ENCODE results near the gene DLG3.

Gene DLG3

GRCh38 chrX:70488856-70489255 is 44.2 kb downstream of the DLG3 start:
- Histone ChIP-seq H3K4me2 (ENCODE audit: insufficient read depth, low read length) (no peak overlapping the region), H3K27me3 (ENCODE audit: insufficient read depth, low read length, poor library complexity) (no peaks in the 10 kb centered on the region), H4K20me1 (ENCODE audit: insufficient read depth, low read length) (no peaks in the 10 kb centered on the region), H3K4me1 (ENCODE audit: insufficient read depth, low read length) (no peaks in the 10 kb centered on the region), H3K9ac (ENCODE audit: low read depth, low read length) (no peak overlapping the region), H3K79me2 (ENCODE audit: insufficient read depth, low read length) (no peaks in the 10 kb centered on the region), H2AFZ (ENCODE audit: low read depth, low read length) (no peak overlapping the region), H3K27ac (ENCODE audit: low read length) (no peak overlapping the region), H3K4me3 (ENCODE audit: low read depth in 1 of 2, low read length in 2 of 2) (no peak overlapping the region), H3K9me3 (ENCODE audit: insufficient read depth, low read length, severe bottlenecking) (no peaks in the 10 kb centered on the region), H3K36me3 (ENCODE audit: insufficient read depth, low read length) (no peaks in the 10 kb centered on the region)
- DNase-seq (no peak), ATAC-seq (ENCODE audit: insufficient read depth, low read depth) (no peak)
- TF ChIP-seq EZH2 (IDR thresholded peaks at IDR 0.05; ENCODE audit: borderline replicate concordance, low read depth, low read length, severe bottlenecking) = no peak
- TF ChIP-seq, protein P1, sequence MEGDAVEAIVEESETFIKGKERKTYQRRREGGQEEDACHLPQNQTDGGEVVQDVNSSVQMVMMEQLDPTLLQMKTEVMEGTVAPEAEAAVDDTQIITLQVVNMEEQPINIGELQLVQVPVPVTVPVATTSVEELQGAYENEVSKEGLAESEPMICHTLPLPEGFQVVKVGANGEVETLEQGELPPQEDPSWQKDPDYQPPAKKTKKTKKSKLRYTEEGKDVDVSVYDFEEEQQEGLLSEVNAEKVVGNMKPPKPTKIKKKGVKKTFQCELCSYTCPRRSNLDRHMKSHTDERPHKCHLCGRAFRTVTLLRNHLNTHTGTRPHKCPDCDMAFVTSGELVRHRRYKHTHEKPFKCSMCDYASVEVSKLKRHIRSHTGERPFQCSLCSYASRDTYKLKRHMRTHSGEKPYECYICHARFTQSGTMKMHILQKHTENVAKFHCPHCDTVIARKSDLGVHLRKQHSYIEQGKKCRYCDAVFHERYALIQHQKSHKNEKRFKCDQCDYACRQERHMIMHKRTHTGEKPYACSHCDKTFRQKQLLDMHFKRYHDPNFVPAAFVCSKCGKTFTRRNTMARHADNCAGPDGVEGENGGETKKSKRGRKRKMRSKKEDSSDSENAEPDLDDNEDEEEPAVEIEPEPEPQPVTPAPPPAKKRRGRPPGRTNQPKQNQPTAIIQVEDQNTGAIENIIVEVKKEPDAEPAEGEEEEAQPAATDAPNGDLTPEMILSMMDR (IDR thresholded peaks at IDR 0.05; ENCODE audit: borderline replicate concordance, extremely low read depth, low read length, poor library complexity, severe bottlenecking) = no peak

DNA sequence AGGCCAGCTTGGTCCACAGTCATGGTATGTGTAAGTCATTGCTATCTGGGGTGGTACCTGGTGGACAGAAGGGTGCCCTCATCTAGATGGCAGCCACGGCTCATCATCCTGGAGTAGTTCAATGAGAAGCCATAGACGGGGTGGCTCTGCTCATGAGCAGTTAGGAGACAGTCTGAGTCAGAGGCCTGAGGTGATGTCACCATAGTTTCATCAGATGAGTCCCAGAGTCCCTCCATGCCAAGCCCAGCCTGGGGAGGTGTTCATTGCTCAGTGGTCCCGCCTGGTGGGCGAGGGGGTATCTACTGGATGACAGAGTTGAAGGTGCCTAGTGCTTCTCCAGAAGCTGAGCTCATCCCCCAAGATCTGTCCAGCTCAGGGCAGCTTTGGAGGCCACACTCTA is 49.8 kb downstream of the DLG3 start:
- H3K27me3 ChIP-seq (ENCODE audit: insufficient read depth, low read length, poor library complexity) = no peaks in the 10 kb centered on the region
- no peaks in the 10 kb centered on the region for H3K79me2 ChIP-seq (ENCODE audit: insufficient read depth, low read length)
- no peak overlapping the region for H3K4me2 ChIP-seq (ENCODE audit: insufficient read depth, low read length)
- H3K9ac ChIP-seq (ENCODE audit: low read depth, low read length) = no peak overlapping the region
- no peak for DNase-seq
- TF ChIP-seq, protein P1 (IDR thresholded peaks at IDR 0.05; ENCODE audit: borderline replicate concordance, extremely low read depth, low read length, poor library complexity, severe bottlenecking) = no peak
- TF ChIP-seq EZH2 (IDR thresholded peaks at IDR 0.05; ENCODE audit: borderline replicate concordance, low read depth, low read length, severe bottlenecking) = no peak
- no peaks in the 10 kb centered on the region for H3K4me1 ChIP-seq (ENCODE audit: insufficient read depth, low read length)
- no peaks in the 10 kb centered on the region for H4K20me1 ChIP-seq (ENCODE audit: insufficient read depth, low read length)
- H3K4me3 ChIP-seq (ENCODE audit: low read depth in 1 of 2, low read length in 2 of 2) = no peak overlapping the region
- H3K36me3 ChIP-seq (ENCODE audit: insufficient read depth, low read length) = no peaks in the 10 kb centered on the region
- no peaks in the 10 kb centered on the region for H3K9me3 ChIP-seq (ENCODE audit: insufficient read depth, low read length, severe bottlenecking)
- no peak overlapping the region for H2AFZ ChIP-seq (ENCODE audit: low read depth, low read length)
- no peak for ATAC-seq (ENCODE audit: insufficient read depth, low read depth)
- no peak overlapping the region for H3K27ac ChIP-seq (ENCODE audit: low read length)

DNA sequence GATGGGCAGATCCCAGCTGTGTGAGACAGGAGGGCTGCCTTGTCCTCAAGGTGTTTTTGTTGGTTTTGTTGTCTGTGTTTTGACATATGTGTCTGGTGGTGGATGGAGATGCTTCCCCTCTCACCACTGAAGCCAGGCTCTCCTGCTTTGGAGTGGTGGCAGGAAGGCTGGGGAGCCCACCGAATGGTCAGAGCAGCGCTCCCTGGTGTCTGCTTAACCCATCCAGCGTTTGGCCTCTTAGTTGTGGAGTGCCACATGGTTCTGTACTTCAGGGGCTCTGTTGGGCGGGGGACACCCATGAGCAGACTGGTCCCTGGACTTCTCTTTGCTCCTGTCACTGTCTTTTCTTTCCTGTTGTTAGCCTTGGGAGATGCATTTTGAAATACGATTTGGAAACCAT is 51.9 kb downstream of the DLG3 start:
- no peak overlapping the region for H3K27ac ChIP-seq (ENCODE audit: low read length)
- no peak overlapping the region for H3K4me2 ChIP-seq (ENCODE audit: insufficient read depth, low read length)
- no peaks in the 10 kb centered on the region for H3K36me3 ChIP-seq (ENCODE audit: insufficient read depth, low read length)
- DNase-seq (no peak), ATAC-seq (ENCODE audit: insufficient read depth, low read depth) (no peak)
- TF ChIP-seq, protein P1 (IDR thresholded peaks at IDR 0.05; ENCODE audit: borderline replicate concordance, extremely low read depth, low read length, poor library complexity, severe bottlenecking) = no peak
- TF ChIP-seq EZH2 (IDR thresholded peaks at IDR 0.05; ENCODE audit: borderline replicate concordance, low read depth, low read length, severe bottlenecking) = no peak
- H3K79me2 ChIP-seq (ENCODE audit: insufficient read depth, low read length) = no peaks in the 10 kb centered on the region
- H3K27me3 ChIP-seq (ENCODE audit: insufficient read depth, low read length, poor library complexity) = no peaks in the 10 kb centered on the region
- no peaks in the 10 kb centered on the region for H3K4me1 ChIP-seq (ENCODE audit: insufficient read depth, low read length)
- H4K20me1 ChIP-seq (ENCODE audit: insufficient read depth, low read length) = no peaks in the 10 kb centered on the region
- no peak overlapping the region for H2AFZ ChIP-seq (ENCODE audit: low read depth, low read length)
- no peak overlapping the region for H3K4me3 ChIP-seq (ENCODE audit: low read depth in 1 of 2, low read length in 2 of 2)
- no peak overlapping the region for H3K9ac ChIP-seq (ENCODE audit: low read depth, low read length)
- no peaks in the 10 kb centered on the region for H3K9me3 ChIP-seq (ENCODE audit: insufficient read depth, low read length, severe bottlenecking)

GRCh38 chrX:70497026-70497425 is 52.4 kb downstream of the DLG3 start:
- H3K27ac ChIP-seq (ENCODE audit: low read length) = no peak overlapping the region
- H3K9me3 ChIP-seq (ENCODE audit: insufficient read depth, low read length, severe bottlenecking) = no peaks in the 10 kb centered on the region
- no peak for ATAC-seq (ENCODE audit: insufficient read depth, low read depth)
- H3K27me3 ChIP-seq (ENCODE audit: insufficient read depth, low read length, poor library complexity) = no peaks in the 10 kb centered on the region
- H3K9ac ChIP-seq (ENCODE audit: low read depth, low read length) = no peak overlapping the region
- H3K4me3 ChIP-seq (ENCODE audit: low read depth in 1 of 2, low read length in 2 of 2) = no peak overlapping the region
- TF ChIP-seq EZH2 (IDR thresholded peaks at IDR 0.05; ENCODE audit: borderline replicate concordance, low read depth, low read length, severe bottlenecking) = no peak
- TF ChIP-seq, protein P1 (IDR thresholded peaks at IDR 0.05; ENCODE audit: borderline replicate concordance, extremely low read depth, low read length, poor library complexity, severe bottlenecking) = no peak
- no peak overlapping the region for H2AFZ ChIP-seq (ENCODE audit: low read depth, low read length)
- H3K79me2 ChIP-seq (ENCODE audit: insufficient read depth, low read length) = no peaks in the 10 kb centered on the region
- H3K4me1 ChIP-seq (ENCODE audit: insufficient read depth, low read length) = no peaks in the 10 kb centered on the region
- DNase-seq = no peak
- no peaks in the 10 kb centered on the region for H3K36me3 ChIP-seq (ENCODE audit: insufficient read depth, low read length)
- H4K20me1 ChIP-seq (ENCODE audit: insufficient read depth, low read length) = no peaks in the 10 kb centered on the region
- H3K4me2 ChIP-seq (ENCODE audit: insufficient read depth, low read length) = no peak overlapping the region
